ENCODE data around the gene CFAP57.

CFAP57 gene

DNA sequence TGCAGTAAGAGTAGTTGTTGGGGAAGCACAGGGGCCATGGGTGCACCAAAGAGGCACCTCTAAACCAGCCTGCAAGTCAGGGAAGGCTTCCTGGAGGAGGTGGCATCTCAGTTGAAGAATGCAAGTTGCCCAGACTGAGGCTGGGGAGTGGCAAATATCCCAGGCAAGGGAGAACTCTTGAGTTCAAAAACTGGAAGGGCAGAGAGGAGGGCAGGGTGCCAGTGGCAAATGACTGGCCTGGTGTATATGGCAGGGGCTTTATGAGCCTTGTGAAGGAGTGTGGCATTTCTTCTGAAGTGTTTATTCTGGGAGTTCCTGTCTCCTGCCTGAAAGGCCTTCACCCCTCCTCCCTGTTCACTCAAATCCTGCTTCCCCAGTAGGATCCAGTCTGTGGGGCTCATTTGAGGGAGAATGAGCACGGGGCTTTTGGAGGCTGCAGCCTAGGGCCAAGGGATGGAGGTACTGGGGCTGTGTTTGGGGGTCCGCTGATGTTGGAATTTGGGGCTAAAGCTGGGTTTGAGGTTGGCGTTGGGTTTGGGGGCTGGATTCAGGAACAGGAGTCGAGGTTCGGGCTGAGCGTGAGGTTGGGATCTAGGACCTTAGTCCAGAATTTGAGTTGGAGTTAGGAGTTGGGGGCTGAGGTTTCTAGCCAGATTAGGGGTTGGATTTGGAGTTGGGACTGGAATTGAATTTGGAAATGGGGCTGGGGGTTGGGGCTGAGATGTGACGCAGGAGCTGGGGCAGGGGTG, 97.7 kb downstream of the CFAP57 start, which contains the start of gene TMEM125:
Gene TMEM125, plus strand, starts transcription at position 357 of the 749 bp plus-strand sequence. CDS start 2,740 bp downstream, outside the sequence.
- TF ChIP-seq ZFX (IDR thresholded peaks at IDR 0.05), result no peak
- TF ChIP-seq CTCF (conservative IDR thresholded peaks at IDR 0.05), result no peak

GRCh38 chr1:43270421-43271095, 98.4 kb downstream of the CFAP57 start:
- H3K27ac ChIP-seq, result peak overlapping the region; percentile 75
- TF ChIP-seq CTCF (conservative IDR thresholded peaks at IDR 0.05) (no peak), ZFX (IDR thresholded peaks at IDR 0.05) (no peak)

More for the DNA sequence above, 97.7 kb downstream of the CFAP57 start, which contains the start of gene TMEM125:
- H3K27ac ChIP-seq, result peak within 1 kb of the TSS; percentile 75

DNA sequence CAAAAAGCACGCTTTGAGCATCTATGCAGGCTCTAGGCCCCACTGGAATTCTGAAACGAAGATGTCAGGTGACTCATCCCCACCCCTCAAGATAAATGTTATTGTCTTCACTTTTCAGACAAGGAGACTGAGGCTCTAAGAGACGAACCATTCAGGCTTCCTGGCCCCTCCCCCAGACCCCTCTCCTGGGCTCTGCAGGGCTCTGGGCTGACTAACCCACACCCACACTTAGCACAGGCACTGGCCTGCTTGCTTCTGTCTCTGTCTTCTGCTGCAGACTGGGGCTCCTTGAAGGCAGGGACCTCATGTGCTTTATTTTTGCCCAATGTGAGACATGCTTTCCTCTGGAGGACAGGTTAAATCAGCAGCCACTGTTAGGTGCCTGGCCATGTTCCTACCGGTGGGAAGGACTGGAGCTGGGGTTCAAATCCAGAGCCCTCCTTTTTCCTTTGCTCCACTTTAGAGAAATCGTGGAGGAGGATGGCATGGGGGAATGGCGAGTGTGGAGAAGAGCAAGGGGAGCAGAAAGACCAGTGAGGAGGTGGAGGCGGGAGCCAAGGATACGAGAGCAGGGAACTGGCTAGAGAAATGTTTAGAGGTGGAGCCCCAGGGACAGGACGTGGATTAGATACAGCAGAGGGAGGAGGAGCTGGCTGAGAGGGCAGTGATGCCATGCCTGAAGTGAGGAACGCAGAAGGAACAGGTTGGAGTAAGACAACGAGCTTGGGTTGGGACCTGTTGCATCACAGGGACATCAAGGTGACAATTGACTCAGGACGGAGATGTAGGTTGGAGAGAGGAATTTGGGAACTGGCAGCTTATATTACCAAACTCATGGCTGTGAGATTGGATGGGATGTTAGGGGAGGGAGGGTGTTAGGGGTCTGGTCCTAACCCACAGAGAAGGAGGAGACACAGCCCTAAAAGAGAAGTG, 99.3 kb downstream of the CFAP57 start:
- TF ChIP-seq CTCF (conservative IDR thresholded peaks at IDR 0.05) (no peak), ZFX (IDR thresholded peaks at IDR 0.05) (no peak)

DNA sequence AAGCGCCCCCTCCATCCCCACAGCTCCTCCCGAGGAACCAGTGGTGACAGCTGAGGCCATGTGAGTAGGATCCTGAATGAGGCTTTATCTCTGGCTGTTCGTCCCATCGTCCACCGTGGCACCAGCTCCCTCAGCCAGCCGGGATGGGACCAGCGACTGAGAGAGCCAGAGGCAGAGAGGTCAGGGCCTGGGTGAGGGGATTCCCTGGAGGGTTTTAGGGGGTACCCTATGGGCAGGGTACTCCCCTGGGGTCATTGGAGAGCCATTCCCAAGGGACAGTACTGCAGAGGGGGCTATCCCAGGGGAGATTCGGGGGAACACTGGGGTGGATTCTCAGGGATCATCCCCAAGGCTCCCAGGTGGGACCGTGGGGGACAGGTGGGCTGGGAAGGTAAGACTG, 100.0 kb downstream of the CFAP57 start:
- H3K27ac ChIP-seq, result no peak overlapping the region
- TF ChIP-seq CTCF (conservative IDR thresholded peaks at IDR 0.05), result no peak
- no peak for TF ChIP-seq ZFX (IDR thresholded peaks at IDR 0.05)

More for the DNA sequence above, 99.3 kb downstream of the CFAP57 start:
- peak overlapping the region; percentile 75 for H3K27ac ChIP-seq

GRCh38 chr1:43272576-43273571, 100.7 kb downstream of the CFAP57 start:
- no peak overlapping the region for H3K27ac ChIP-seq
- TF ChIP-seq CTCF (conservative IDR thresholded peaks at IDR 0.05) (no peak), ZFX (IDR thresholded peaks at IDR 0.05) (no peak)

- no peak for TF ChIP-seq CTCF (conservative IDR thresholded peaks at IDR 0.05)
- H3K27ac ChIP-seq, result no peak overlapping the region
These were observed 101.6 kb downstream of the CFAP57 start for GRCh38 chr1:43273708-43274107.

Data from C4-2B (cell line).